ENCODE data around the gene LRRC3. TPM values are rescaled to one million over a fixed set of nuclear protein-coding genes. Genes with fewer than 3 reads are reported as not detected.

LRRC3 gene
- total and polyA plus RNA-seq, 2 of the 8 experiments (the other 6 are each of a cell fraction or from before 2014, with no cell fraction given), result 3.1 to 5.4 TPM

- Histone ChIP-seq H4K8ac (ENCODE audit: extremely low read depth, insufficient read depth, low read length) (no peak overlapping the region), H4K91ac (replicated peaks; ENCODE audit: insufficient read length, low read length) (no peak overlapping the region), H3K9me3 (ENCODE audit: insufficient read depth in 2 of 2, low read depth in 1 of 2, low read length in 1 of 2) (peaks cover 21 to 36% of the 10 kb centered on the region in 2 experiments), H3K4me2 (ENCODE audit: insufficient read depth in 1 of 2, low read depth in 2 of 2, low read length in 2 of 2) (no peak overlapping the region), H3K18ac (ENCODE audit: extremely low read depth, low read length) (no peak overlapping the region), H3K4me1 (replicated peaks in 1 of 4; ENCODE audit: control insufficient read depth in 3 of 4, insufficient read depth in 4 of 4, low read length in 3 of 4) (no peaks in the 10 kb centered on the region), H3K27ac (ENCODE audit: low read depth, low read length) (no peak overlapping the region), H3K23ac (ENCODE audit: insufficient read length) (no peak overlapping the region), H3K36me3 (ENCODE audit: control insufficient read depth in 2 of 4, insufficient read depth in 4 of 4, low read length in 3 of 4) (no peaks in the 10 kb centered on the region), H3K56ac (replicated peaks; ENCODE audit: insufficient read length, low read depth, low read length) (peak overlapping the region; percentile 95), H3K14ac (ENCODE audit: insufficient read length) (no peak overlapping the region), H2BK5ac (ENCODE audit: low read depth, low read length) (0 out of 2 replicates have a peak overlapping the region, but pooled peaks have one; percentile 12), H2AFZ (ENCODE audit: low read length) (no peak overlapping the region), H4K20me1 (replicated peaks in 1 of 2; ENCODE audit: control insufficient read depth in 1 of 2, insufficient read depth in 2 of 2, low read length in 2 of 2) (peaks cover 0 to 6% of the 10 kb centered on the region in 2 experiments), H3K4ac (replicated peaks; ENCODE audit: insufficient read length, low read depth, low read length) (no peak overlapping the region), H3K79me2 (ENCODE audit: control insufficient read depth in 1 of 2, insufficient read depth in 2 of 2, low read length in 2 of 2) (no peaks in the 10 kb centered on the region), H3K4me3 (ENCODE audit: extremely low read depth in 1 of 4, insufficient read depth in 2 of 4, low read depth in 3 of 4, low read length in 4 of 4) (no peak overlapping the region), H2BK12ac (ENCODE audit: low read depth, low read length) (no peak overlapping the region), H3K9ac (replicated peaks in 1 of 4; ENCODE audit: extremely low read depth in 1 of 4, low read depth in 3 of 4, low read length in 3 of 4) (no peak overlapping the region), H3K27me3 (replicated peaks in 1 of 4; ENCODE audit: control insufficient read depth in 3 of 4, extremely low read depth in 1 of 4, insufficient read depth in 3 of 4, low read length in 3 of 4) (no peaks in the 10 kb centered on the region), H2BK15ac (ENCODE audit: low read length) (peak overlapping the region; percentile 83; the same call in 1 of the 2 replicates), H2AK5ac (ENCODE audit: low read depth, low read length) (no peak overlapping the region), H3K79me1 (ENCODE audit: low read depth, low read length) (no peaks in the 10 kb centered on the region), H2BK120ac (replicated peaks; ENCODE audit: low read depth, low read length) (no peak overlapping the region), H2BK20ac (ENCODE audit: low read length) (no peak overlapping the region), H3K23me2 (ENCODE audit: low read depth, low read length) (peaks cover 10% of the 10 kb centered on the region; the same call in 1 of the 2 replicates), H4K5ac (ENCODE audit: insufficient read length, low read depth, low read length) (no peak overlapping the region)
- ChIA-PET CTCF (ENCODE audit: partially characterized antibody) (no interaction called here), POLR2A (ENCODE audit: partially characterized antibody) (no interaction called here)
- DNase-seq (ENCODE audit: low read depth in 1 of 2, low spot score in 2 of 2) (no peak), FAIRE-seq (no peak)
- WGBS, 2 experiments (ENCODE audit: extremely low coverage in 1 of 2, insufficient coverage in 1 of 2, insufficient read length in 1 of 2, insufficient replicate concordance in 2 of 2, low coverage in 1 of 2, low lambda C conversion rate in 2 of 2, missing lambda C conversion rate in 1 of 2), result 89% methylated on average over 3 of the region's 3 CpGs; no CpG with 5 or more reads in 1 of the 2 experiments
- TF ChIP-seq ZNF274 (IDR thresholded peaks at IDR 0.05; ENCODE audit: borderline replicate concordance, extremely low read depth, low read length) (no peak), CTBP2 (IDR thresholded peaks at IDR 0.05; ENCODE audit: borderline replicate concordance, insufficient read depth, insufficient read length, low read length) (no peak), SP2 (IDR thresholded peaks at IDR 0.05; ENCODE audit: low read length) (no peak), PHF8 (conservative IDR thresholded peaks at IDR 0.05; ENCODE audit: low read depth, low read length) (no peak), SUZ12 (IDR thresholded peaks at IDR 0.05; ENCODE audit: low read length) (no peak)
Observed at GRCh38 chr21:44419679-44420078, 35.6 kb upstream of the LRRC3 start.

All from H1 (cell line).